Glomerular endothelial cell (primary cell): ENCODE results near the gene ASTN1. TPM values are rescaled to one million over a fixed set of nuclear protein-coding genes. Genes with fewer than 3 reads are reported as not detected.

Source experiments
- DNase-seq: peaks from one replicate; pipeline ENCODE4 v3.0.0-alpha.2; 2011; ENCODE audit warnings: low read depth, low spot score; ENCODE audit errors: extremely low read depth
- total RNA-seq: library from RNA; depleted of rRNA; stranded (reverse); fragments of >200 nt; gene quantifications from 2 replicates; pipeline ENCODE4 v1.2.3, GENCODE V29; 2015

ASTN1 gene
- total RNA-seq = 0.05 TPM in 1 of 2 replicates, not detected in the other

DNA sequence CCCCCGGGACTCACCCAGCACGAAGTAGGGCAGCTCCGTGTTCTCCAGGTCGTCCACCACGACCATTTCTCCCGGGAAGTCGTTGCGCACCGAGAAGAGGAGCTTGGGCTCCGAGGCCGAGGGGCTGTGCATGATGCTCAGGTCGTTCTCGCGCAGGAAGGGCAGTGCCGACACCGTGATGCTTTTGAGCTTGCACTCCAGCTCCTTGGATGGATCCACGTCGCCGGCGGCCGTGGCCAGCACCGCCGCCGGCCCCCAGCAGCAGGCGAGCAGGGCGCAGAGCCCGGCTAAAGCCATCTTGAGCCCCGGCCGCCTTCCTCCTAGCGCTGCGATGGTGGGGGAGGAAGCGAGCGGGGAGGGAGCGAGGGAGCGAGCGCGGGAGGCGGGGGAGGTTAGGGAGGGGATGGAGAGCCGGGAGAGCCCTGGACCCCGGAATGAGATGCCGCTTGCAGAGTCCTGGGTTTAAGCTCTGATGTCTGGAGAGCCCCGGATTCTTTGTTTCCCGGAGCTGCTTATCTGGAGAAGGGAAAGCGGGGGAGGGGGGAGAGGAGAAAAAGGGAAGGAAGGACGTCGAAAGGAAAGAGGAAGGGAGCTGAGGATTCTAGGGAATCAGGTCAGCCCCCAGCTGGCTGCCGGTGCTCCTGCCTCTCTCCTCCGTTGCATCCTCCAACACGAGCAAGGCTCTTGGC is at the start of gene ASTN1:
TSS of gene ASTN1 (minus strand) at position 333 of the 689 bp plus-strand sequence. CDS start at position 297, 36 bp downstream.
- DNase-seq = no peak

GRCh38 chr1:177211231-177211630 is 46.7 kb upstream of the ASTN1 start:
- no peak for DNase-seq

GRCh38 chr1:177210071-177210470 is 45.6 kb upstream of the ASTN1 start:
- no peak for DNase-seq

DNA sequence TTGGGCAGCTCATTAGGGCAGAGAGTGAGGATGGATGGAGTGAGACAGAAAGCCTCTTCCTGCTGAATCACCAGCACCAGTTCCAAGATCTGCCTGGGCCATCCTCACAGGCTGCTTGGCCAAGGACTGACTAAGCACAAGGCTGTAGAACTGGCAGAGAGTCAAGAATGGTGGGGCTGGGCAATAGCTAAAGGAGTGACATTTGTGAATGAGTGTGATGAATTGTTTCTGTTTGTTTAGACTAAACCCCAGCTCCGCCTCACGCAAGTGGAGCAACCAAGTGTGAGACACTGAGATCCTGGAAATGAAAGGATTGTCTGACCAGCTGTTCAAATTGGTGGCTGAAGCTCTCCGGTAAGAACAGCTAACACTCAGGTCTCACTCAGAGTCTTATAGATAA is 44.8 kb upstream of the ASTN1 start:
- no peak for DNase-seq

- DNase-seq = no peak
Measured at GRCh38 chr1:177208920-177209319, 44.4 kb upstream of the ASTN1 start.

DNA sequence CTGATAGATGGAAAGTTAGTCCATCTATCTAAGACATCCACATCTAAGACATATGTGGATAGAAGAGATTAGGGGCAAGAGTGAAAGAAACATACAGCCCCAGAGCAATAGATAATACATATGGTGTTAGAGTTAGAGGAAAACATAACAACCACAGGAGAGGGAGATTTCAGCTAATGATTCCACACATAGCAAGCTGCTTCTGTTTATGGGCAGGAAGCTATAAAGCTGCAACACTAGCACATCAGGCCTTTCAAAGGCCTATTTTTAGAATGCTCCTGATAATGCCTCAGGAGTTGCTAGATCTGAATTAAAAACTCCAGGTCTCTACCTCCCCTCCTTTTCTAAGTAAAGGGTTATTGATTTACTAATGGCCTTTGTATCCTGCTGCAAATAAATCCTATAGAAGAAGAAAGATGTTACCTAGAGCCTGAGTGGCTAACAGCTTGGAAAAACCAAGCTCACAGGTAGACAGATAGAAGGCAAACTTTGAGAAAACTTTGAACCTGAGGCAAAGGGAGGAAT is 42.4 kb upstream of the ASTN1 start:
- no peak for DNase-seq

DNA sequence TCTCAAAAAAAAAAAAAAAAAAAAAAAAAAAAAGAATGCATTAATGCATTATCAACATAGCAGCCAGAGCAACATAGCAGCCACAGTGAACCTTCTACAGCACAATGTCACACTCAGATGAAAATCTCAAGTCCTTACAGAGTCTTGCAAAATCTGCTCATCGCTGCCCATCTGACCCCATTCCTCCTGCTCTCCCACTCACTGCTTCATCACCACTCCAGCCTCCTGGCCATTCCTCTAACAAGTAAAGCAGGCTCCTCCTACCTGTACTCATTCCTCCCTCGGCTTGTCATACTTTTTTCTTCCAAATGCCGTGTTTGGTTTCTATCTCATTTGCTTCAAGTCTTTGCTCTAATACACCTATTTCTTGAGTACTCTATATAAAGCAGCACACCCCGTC is 35.8 kb upstream of the ASTN1 start:
- DNase-seq = no peak

DNA sequence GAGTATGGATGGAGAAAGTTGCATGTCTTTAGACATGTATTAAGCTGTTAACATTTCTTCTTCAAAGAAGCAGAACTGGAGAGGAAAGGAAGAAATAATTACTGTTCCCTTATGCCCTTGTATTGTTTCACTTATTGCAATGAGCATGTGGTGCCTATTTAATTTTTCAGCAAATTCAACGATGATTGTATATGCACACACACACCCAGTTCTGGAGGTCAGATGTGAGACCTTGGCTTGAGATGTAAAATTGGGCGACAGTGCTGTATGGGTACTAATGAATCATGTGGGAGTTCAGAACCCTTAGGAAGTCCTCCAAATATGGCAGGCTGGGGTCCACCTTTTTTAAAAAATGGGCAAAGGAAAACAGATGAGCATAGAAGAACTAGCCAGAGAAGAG is 33.7 kb upstream of the ASTN1 start:
- no peak for DNase-seq

GRCh38 chr1:177190308-177190970 is 25.9 kb upstream of the ASTN1 start:
- DNase-seq = no peak

GRCh38 chr1:177186639-177187038 is 22.1 kb upstream of the ASTN1 start:
- no peak for DNase-seq

DNA sequence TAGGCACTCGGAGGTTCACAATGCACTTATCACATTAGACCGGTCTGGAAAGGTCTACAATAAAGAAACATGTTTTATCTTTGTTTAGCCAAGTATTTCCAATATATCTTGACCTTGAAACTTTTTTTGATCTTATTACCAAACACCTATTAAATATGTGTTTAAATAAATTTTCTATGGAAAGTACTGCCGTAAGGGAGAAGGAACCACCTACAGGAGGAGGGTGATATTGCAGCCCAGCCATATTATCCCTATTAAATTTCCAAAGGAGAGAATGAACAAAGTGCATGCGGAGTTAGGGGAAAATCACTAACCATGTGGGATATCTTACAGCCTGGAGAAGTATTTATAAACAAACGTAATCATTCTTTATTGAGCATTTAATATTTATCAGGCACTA is 20.7 kb upstream of the ASTN1 start:
- no peak for DNase-seq

DNA sequence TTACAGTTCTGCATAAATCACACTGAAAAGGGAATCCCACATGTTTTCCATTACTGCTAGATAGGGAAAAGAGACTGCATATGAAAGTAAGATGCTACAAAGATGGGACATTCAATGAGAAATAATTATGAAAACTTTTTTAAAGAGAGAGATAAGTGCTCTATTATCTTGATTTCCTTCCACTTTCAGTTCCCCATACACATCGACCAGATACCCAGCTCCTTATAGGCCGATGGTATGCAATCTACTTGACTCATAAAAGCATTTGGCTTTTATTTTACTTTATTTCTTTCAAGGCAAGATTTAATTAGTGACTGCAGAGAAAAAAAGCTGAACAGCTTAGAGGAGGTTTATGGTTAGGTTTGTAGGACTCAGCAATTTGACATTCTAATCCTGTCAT is 19.3 kb upstream of the ASTN1 start:
- DNase-seq = no peak

GRCh38 chr1:177181631-177182291 is 17.2 kb upstream of the ASTN1 start:
- DNase-seq = no peak

- DNase-seq = no peak
Measured at GRCh38 chr1:177181280-177181630, 16.7 kb upstream of the ASTN1 start.

DNA sequence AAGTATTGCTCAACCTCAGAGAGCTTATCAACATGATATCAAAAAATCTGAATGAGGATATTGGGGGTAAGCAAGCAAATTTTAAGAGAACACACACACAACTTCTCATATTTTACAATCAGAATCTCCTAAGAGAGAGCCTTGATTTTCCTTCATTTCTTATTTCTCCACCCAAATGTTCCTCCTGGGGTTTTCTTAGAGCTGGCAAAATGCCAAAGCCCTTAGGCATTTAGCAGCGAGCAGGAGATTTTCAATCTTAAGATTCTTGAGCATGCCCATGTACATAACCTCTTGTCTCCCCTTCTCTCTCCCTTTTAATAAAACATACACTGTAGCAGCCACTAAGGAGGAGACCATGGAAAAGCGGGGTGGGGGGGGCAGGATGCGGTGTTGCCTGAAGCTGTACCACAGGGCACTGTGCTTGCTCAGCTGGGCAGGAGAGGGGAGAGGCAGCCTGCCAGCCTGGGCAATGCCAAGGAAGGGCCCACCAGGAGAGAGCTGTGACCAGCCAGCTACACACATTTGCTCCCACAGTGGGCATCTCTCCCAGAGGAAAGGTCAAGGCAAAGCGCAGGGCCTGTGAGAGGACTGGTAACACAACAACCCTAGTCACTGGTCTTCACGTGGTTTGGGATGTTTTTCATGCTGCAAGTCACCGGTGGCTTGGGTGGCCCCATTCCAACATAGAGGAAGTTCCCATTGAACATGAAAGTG is 10.6 kb upstream of the ASTN1 start:
- no peak for DNase-seq

DNA sequence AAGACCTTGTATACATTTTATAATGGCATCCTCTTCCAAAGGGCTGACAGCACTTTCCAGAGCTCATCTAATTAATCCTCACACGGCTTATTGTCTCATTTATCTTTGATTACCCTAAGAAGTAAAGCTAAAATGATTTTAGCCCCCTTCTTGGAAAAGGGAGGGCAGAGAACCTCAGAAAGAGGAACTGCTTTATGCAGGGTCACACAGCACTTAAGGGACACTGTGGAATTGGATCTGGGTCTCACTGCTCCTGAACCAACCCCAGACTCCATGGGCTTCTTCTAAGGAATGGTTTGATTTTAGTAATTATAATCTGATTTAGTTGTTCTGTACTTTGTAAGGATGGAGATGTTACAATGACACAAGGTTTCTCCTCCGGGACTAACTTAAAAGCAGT is 9.5 kb upstream of the ASTN1 start:
- DNase-seq = no peak

DNA sequence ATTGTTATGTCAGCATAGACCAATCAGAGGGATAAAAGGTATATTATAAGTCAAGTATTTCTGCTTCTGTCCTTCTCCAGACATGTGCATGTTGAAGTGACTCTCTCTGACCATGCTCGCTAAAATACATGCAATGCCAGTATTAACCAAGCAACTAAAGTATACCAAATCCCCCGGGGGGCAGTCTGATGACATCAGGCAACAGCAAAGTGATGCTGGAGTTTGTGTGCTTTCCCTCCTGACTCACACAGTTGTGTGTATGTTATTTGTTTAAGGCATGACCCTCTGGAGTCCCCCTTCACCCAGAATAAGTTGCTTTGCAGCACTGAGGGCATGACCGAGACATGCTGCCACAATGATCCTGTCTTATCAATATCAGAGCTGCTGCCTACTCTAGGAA is 8.4 kb upstream of the ASTN1 start:
- no peak for DNase-seq

- no peak for DNase-seq
Measured at GRCh38 chr1:177172272-177172671, 7.8 kb upstream of the ASTN1 start.

GRCh38 chr1:177171536-177172123 is 7.1 kb upstream of the ASTN1 start:
- DNase-seq = no peak

DNA sequence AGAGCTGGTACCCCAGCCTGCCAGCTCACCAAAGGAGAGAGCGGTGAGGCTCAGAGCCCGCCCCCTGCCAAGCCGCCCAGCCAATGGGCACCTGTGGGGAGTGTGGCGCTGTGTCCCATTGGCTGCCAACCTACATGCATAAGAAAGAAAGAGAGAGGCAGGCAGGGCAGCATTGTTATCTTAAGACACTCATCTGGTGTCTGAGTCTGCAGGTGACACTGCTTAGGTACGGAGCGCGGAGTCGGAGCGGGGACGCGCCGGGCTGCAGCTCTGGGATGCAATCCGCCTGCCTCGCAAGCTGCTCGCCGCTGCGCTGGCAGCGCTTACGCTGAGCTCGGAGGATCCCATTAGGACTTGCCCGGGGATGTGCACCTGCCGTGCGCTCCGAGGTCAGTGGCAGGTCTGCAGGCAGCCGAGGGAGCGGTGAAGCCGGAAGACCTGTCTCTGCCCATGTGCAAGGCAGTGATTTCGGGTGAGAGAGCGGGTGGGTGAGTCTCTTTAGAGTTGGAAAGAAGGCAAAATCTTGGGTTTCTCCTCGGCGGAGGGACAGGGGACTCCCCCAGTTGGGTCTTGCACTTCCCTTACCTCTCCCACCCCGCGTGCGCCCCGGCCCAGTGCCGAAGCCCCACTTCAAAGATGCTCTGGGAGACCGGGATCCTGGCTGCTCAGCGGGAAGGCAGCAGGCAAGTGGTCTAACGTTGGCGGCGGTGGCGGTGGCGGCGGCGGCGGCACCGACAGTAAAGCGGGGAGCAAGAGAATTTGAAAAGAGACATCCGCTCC is 6.4 kb upstream of the ASTN1 start, which contains the start of gene BRINP2:
TSS of gene BRINP2 (plus strand) at position 203 of the 780 bp plus-strand sequence. CDS start 58,919 bp downstream, outside the sequence.
- DNase-seq = no peak
